ENCODE results near the gene SMTNL1. TPM values are rescaled to one million over a fixed set of nuclear protein-coding genes. Genes with fewer than 3 reads are reported as not detected.
"Not testable (repeated sequence)": the region's sequence is repeated elsewhere in the genome, so short reads cannot be mapped to it uniquely, and the experiment has no call there.

The SMTNL1 gene
- total RNA-seq, 4 donors from 2014 or later: not detected

GRCh38 chr11:57530596-57531507, 6.5 kb upstream of the SMTNL1 start, which contains the start of gene TIMM10:
Gene TIMM10, minus strand, starts transcription at chr11:57530754. Its CDS starts 565 bp downstream, at chr11:57530189.
- peak; percentile 96 to 99 for DNase-seq (ENCODE audit: low spot score in 2 of 2)
- WGBS, 2 donors: 0 to 1% methylated on average over 48 to 49 of the region's 49 CpGs
- intact Hi-C loops (cut with DNase I; ENCODE audit: low total_unique reads): no loop called here
- no peak for TF ChIP-seq POLR2A (IDR thresholded peaks at IDR 0.05)
- no peak for TF ChIP-seq CTCF (IDR thresholded peaks at IDR 0.05)
- peak within 1 kb of the TSS; percentile 45 for H3K4me3 ChIP-seq (ENCODE audit: low read depth, poor library complexity, severe bottlenecking)

DNA sequence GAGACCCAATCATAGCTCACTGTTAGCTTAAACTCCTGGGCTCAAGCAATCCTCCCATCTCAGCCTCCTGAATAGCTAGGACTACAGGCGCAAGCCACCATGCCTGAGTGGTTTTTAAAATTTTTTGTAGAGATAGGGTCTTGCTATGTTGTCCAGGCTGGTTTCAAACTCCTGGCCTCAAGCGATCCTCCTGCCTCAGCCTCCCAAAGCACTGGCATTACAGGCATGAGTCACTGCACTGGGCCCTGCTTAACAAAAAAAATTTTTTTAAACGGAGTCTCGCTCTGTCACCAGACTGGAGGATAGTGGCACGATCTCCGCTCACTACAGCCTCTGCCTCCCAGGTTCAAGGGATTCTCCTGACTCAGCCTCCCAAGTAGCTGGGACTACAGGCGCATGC, 2.9 kb upstream of the SMTNL1 start:
- WGBS, 2 donors: 94 to 98% methylated on average over 7 of the region's 7 CpGs
- DNase-seq (ENCODE audit: low spot score in 2 of 2); H3K4me3 ChIP-seq (ENCODE audit: low read depth, poor library complexity, severe bottlenecking); intact Hi-C loops (cut with DNase I; ENCODE audit: low total_unique reads): not testable (repeated sequence)

DNA sequence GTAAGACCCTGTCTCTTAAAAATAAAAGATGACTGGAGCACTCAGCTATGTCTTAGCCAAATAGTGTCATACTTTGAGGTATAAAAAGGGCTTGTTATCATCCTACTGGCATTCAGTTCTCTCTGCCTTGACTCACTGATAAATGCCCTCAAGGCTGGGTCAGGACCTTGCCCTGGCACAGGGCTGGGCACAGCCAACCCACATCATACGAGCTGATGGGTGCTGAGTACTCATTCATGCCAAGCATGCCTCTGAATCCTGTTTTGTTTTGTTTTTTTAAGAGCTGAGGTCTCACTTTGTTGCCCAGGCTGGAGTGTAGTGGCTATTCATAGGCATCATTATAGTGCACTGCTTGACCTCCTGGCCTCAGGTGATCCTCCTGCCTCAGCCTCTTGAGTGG, 1.9 kb downstream of the SMTNL1 start:
- DNase-seq (ENCODE audit: low spot score in 2 of 2): no peak
- WGBS, 2 donors: 62 to 75% methylated on average over 1 of the region's 1 CpG
- intact Hi-C loops (cut with DNase I; ENCODE audit: low total_unique reads): no loop called here
- TF ChIP-seq POLR2A (IDR thresholded peaks at IDR 0.05): no peak
- TF ChIP-seq CTCF (IDR thresholded peaks at IDR 0.05): no peak
- no peak overlapping the region for H3K4me3 ChIP-seq (ENCODE audit: low read depth, poor library complexity, severe bottlenecking)

DNA sequence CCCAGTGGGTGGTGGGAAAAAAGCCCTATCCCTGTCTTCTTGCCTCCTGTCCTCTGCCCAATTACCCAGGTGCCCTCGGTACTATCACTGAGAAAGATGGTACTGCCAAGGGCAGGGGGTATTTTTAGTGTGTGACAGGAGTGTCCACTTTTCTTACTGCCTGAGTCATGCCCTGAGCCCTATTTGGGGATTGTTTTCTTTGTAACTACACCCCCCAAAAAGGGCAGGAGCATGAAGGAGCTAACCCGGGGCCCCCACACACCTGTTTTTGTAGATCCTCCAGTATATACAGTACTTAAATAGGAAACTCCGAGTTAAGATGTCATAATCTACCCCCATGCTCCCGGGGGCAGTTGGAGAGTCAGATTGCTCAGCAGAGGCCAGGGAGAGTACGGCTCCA, 3.8 kb downstream of the SMTNL1 start:
- no peak for DNase-seq (ENCODE audit: low spot score in 2 of 2)
- no peak overlapping the region for H3K4me3 ChIP-seq (ENCODE audit: low read depth, poor library complexity, severe bottlenecking)
- 82 to 87% methylated on average over 5 of the region's 5 CpGs for WGBS, 2 donors
- no peak for TF ChIP-seq CTCF (IDR thresholded peaks at IDR 0.05)
- TF ChIP-seq POLR2A (IDR thresholded peaks at IDR 0.05): no peak
- intact Hi-C loops (cut with DNase I; ENCODE audit: low total_unique reads): no loop called here

DNA sequence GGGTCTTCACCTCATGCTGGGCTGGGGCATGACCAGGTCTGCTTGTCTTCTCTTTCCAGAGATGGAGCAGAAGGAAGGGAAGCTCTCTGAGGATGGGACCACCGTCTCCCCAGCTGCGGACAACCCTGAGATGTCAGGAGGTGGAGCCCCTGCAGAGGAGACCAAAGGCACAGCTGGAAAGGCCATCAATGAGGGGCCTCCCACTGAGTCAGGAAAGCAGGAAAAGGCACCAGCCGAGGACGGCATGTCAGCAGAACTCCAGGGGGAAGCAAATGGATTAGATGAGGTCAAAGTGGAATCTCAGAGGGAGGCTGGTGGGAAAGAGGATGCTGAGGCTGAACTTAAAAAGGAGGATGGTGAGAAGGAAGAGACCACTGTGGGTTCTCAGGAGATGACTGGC, 5.2 kb downstream of the SMTNL1 start:
- no peak for DNase-seq (ENCODE audit: low spot score in 2 of 2)
- WGBS, 2 donors: 67 to 79% methylated on average over 4 of the region's 4 CpGs
- no peak overlapping the region for H3K4me3 ChIP-seq (ENCODE audit: low read depth, poor library complexity, severe bottlenecking)
- intact Hi-C loops (cut with DNase I; ENCODE audit: low total_unique reads): no loop called here
- no peak for TF ChIP-seq POLR2A (IDR thresholded peaks at IDR 0.05)
- no peak for TF ChIP-seq CTCF (IDR thresholded peaks at IDR 0.05)

DNA sequence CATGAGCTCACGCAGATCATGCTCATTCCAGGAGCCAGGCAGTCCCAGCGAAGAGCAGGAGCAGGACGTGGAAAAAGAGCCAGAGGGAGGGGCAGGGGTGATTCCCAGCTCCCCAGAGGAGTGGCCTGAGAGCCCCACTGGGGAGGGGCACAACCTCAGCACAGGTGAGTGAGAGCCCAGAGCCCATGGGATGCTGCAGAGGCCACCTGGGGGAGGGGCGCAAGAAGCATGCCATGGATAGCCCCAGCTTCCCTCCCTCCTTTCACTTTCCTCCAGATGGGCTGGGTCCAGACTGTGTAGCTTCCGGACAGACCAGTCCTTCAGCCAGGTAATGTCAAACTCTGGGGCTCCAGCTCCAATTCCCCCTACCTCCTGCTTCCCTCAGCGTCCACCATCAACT, 6.2 kb downstream of the SMTNL1 start:
- H3K4me3 ChIP-seq (ENCODE audit: low read depth, poor library complexity, severe bottlenecking): no peak overlapping the region
- intact Hi-C loops (cut with DNase I; ENCODE audit: low total_unique reads): no loop called here
- no peak for DNase-seq (ENCODE audit: low spot score in 2 of 2)
- WGBS, 2 donors: 22 to 38% methylated on average over 6 of the region's 6 CpGs
- TF ChIP-seq CTCF (IDR thresholded peaks at IDR 0.05): no peak
- TF ChIP-seq POLR2A (IDR thresholded peaks at IDR 0.05): no peak
